Calu3 (cell line): Measurements from ENCODE around the gene FMN1. TPM values are rescaled to one million over a fixed set of nuclear protein-coding genes. Genes with fewer than 3 reads are reported as not detected.

ENCODE experiments used
- BruUV-seq: library from RNA; stranded (reverse); fragments of 400-500 nt; replicated peaks from 2 replicates; lab custom pipeline; 2021; lab: Mats Ljungman, UMichigan
- CTCF ChIA-PET: fragments of 300-600 bp; sonication (Branson Sonifier 250); formaldehyde crosslinking; loops from one replicate; lab custom pipeline; 2022; ENCODE audit warnings: antibody characterized with exemption; lab: Charles Lee
- DNase-seq: peaks from one replicate; pipeline ENCODE4 v3.0.0; 2022
- H3K27ac Mint-ChIP-seq: one replicate; pipeline ENCODE4 v1.8.0; 2022; ENCODE audit warnings: mixed read lengths; ENCODE audit not compliant: unreplicated experiment
- H3K27me3 Mint-ChIP-seq: one replicate; pipeline ENCODE4 v1.8.0; 2022; ENCODE audit warnings: mixed read lengths; ENCODE audit not compliant: unreplicated experiment
- H3K36me3 Mint-ChIP-seq: one replicate; pipeline ENCODE4 v1.8.0; 2022; ENCODE audit warnings: mild to moderate bottlenecking, moderate library complexity, mixed read lengths; ENCODE audit not compliant: insufficient read depth, unreplicated experiment
- H3K4me1 Mint-ChIP-seq: one replicate; pipeline ENCODE4 v1.8.0; 2022; ENCODE audit warnings: mild to moderate bottlenecking, low read depth, mixed read lengths; ENCODE audit not compliant: unreplicated experiment
- H3K4me3 Mint-ChIP-seq: one replicate; pipeline ENCODE4 v1.8.0; 2022; ENCODE audit warnings: mild to moderate bottlenecking, low read depth, moderate library complexity, mixed read lengths; ENCODE audit not compliant: unreplicated experiment
- H3K9me3 Mint-ChIP-seq: one replicate; pipeline ENCODE4 v1.8.0; 2022; ENCODE audit warnings: low read depth, mixed read lengths; ENCODE audit not compliant: unreplicated experiment
- CTCF ChIP-seq: fragments of 200-600 bp; IDR thresholded peaks from one replicate; pipeline ENCODE4 v1.8.0; 2022; ENCODE audit warnings: antibody characterized with exemption; ENCODE audit not compliant: unreplicated experiment
- intact Hi-C: fragments of 100-400 bp; cut with micrococcal nuclease; formaldehyde crosslinking; loops from one replicate; pipeline ENCODE4 v1.10.0; 2022; ENCODE audit not compliant: unreplicated experiment
- total RNA-seq: library from RNA; stranded (reverse); gene quantifications from 2 replicates; pipeline ENCODE4 v1.2.3, GENCODE V29; 2022

FMN1 gene
- total RNA-seq, 1 experiment from 2014 or later = 7.1 TPM

DNA sequence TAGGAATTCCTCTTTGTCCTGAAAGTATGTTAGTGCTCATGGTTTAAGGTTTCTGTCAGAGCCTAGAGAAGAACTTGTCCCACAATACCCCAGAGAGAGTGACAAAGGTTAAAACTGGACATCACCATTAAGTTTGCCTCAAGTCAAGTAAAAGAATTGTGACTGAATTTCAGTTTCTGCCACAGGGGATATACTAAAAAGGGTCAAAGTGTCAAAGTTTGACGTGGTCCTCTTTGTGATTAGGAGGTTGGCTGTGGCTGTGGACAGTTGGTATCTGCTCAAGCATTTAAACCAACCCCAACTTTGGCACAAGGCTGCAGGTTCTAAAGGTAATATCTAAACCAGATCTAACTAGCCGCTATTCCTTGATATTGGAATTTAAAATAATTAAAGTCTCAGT lies 26.1 kb downstream of the FMN1 start:
- H3K27me3 Mint-ChIP-seq = no peaks in the 10 kb centered on the region
- no peak for DNase-seq
- H3K27ac Mint-ChIP-seq = no peak overlapping the region
- H3K36me3 Mint-ChIP-seq = no peaks in the 10 kb centered on the region
- no TSS peak for BruUV-seq
- no peak for TF ChIP-seq CTCF
- no peak overlapping the region for H3K4me3 Mint-ChIP-seq
- no peaks in the 10 kb centered on the region for H3K4me1 Mint-ChIP-seq
- intact Hi-C loops = no loop called here
- CTCF ChIA-PET = no interaction called here
- no peaks in the 10 kb centered on the region for H3K9me3 Mint-ChIP-seq

DNA sequence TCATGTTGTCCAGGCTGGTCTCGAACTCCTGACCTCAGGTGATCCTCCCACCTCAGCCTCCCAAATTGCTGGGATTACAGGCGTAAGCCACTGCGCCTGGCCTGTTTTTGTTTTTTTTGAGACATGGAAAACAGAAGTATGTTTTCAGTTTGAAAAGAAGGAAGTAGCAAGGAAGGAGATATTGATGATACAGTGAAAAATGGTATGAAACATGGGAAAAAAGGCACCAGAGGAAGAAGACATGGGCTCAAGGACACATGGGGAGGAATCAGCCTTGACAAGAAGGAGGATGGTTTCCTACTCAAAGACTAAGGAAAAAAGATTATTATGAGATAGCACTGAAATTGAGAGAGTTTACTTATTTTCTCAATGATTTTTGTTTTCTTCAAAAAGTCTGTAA lies 30.7 kb downstream of the FMN1 start:
- intact Hi-C loops = no loop called here
- no peak for TF ChIP-seq CTCF
- no peaks in the 10 kb centered on the region for H3K36me3 Mint-ChIP-seq
- CTCF ChIA-PET = no interaction called here
- no TSS peak for BruUV-seq
- H3K4me3 Mint-ChIP-seq = no peak overlapping the region
- no peaks in the 10 kb centered on the region for H3K4me1 Mint-ChIP-seq
- no peaks in the 10 kb centered on the region for H3K9me3 Mint-ChIP-seq
- H3K27ac Mint-ChIP-seq = no peak overlapping the region
- H3K27me3 Mint-ChIP-seq = no peaks in the 10 kb centered on the region
- DNase-seq = no peak

- no peaks in the 10 kb centered on the region for H3K9me3 Mint-ChIP-seq
- intact Hi-C loops = no loop called here
- H3K27ac Mint-ChIP-seq = no peak overlapping the region
- no peaks in the 10 kb centered on the region for H3K4me1 Mint-ChIP-seq
- BruUV-seq = no TSS peak
- H3K4me3 Mint-ChIP-seq = no peak overlapping the region
- H3K36me3 Mint-ChIP-seq = no peaks in the 10 kb centered on the region
- CTCF ChIA-PET = no interaction called here
- no peaks in the 10 kb centered on the region for H3K27me3 Mint-ChIP-seq
- no peak for TF ChIP-seq CTCF
- no peak for DNase-seq
Measured at GRCh38 chr15:33161209-33161608, 33.3 kb downstream of the FMN1 start.

GRCh38 chr15:33160581-33161165 lies 33.8 kb downstream of the FMN1 start:
- intact Hi-C loops = no loop called here
- H3K27ac Mint-ChIP-seq = no peak overlapping the region
- H3K27me3 Mint-ChIP-seq = no peaks in the 10 kb centered on the region
- no peaks in the 10 kb centered on the region for H3K36me3 Mint-ChIP-seq
- no peak for TF ChIP-seq CTCF
- H3K4me3 Mint-ChIP-seq = no peak overlapping the region
- no peaks in the 10 kb centered on the region for H3K4me1 Mint-ChIP-seq
- H3K9me3 Mint-ChIP-seq = no peaks in the 10 kb centered on the region
- CTCF ChIA-PET = no interaction called here
- BruUV-seq = no TSS peak
- no peak for DNase-seq
